ENCODE measurements around the gene TAS2R4.

DNA sequence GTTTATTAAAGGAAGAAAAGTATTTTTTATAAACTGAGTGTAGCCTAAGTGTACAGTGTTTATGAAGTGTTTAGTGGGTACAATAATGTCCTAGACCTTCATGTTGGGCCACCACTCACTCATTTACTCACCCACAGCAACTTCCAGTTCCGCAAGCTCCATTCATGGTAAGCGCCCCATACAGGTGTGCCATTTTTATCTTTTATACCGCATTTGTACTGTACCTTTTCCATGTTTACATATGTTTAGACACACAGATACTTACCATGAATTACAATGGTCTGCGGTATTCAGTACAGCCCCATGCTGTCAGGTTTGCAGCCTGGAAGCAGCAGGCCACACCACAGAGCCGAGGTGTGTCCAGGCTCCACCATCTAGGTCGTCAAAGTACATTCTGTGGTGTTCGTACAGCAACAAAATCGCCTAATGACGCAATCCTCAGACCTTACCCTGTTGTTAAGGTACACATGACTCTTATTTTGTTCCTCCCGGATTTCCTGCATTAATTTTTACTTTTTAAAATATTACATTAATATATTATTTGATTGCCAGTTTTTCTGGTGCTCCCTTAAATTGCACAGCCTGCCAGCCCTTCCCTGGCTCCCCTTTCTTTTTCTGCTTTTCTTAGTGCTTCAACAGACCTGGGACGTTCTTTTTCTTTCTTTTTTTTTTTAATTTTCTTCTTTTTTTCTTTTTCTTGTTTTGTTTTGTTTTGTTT is 39.2 kb upstream of the TAS2R4 start:
- TF ChIP-seq, protein P1, sequence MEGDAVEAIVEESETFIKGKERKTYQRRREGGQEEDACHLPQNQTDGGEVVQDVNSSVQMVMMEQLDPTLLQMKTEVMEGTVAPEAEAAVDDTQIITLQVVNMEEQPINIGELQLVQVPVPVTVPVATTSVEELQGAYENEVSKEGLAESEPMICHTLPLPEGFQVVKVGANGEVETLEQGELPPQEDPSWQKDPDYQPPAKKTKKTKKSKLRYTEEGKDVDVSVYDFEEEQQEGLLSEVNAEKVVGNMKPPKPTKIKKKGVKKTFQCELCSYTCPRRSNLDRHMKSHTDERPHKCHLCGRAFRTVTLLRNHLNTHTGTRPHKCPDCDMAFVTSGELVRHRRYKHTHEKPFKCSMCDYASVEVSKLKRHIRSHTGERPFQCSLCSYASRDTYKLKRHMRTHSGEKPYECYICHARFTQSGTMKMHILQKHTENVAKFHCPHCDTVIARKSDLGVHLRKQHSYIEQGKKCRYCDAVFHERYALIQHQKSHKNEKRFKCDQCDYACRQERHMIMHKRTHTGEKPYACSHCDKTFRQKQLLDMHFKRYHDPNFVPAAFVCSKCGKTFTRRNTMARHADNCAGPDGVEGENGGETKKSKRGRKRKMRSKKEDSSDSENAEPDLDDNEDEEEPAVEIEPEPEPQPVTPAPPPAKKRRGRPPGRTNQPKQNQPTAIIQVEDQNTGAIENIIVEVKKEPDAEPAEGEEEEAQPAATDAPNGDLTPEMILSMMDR (IDR thresholded peaks at IDR 0.05): no peak
- TF ChIP-seq NFIC (IDR thresholded peaks at IDR 0.05; ENCODE audit: borderline replicate concordance) (no peak), EZH2phosphoT487 (IDR thresholded peaks at IDR 0.05; ENCODE audit: borderline replicate concordance, low read depth) (no peak), MXI1 (IDR thresholded peaks at IDR 0.05; ENCODE audit: low read depth, low read length) (no peak), YY1 (IDR thresholded peaks at IDR 0.05; ENCODE audit: low read depth) (no peak), RAD21 (IDR thresholded peaks at IDR 0.05; ENCODE audit: low read length) (no peak)
- TF ChIP-seq, protein P2, sequence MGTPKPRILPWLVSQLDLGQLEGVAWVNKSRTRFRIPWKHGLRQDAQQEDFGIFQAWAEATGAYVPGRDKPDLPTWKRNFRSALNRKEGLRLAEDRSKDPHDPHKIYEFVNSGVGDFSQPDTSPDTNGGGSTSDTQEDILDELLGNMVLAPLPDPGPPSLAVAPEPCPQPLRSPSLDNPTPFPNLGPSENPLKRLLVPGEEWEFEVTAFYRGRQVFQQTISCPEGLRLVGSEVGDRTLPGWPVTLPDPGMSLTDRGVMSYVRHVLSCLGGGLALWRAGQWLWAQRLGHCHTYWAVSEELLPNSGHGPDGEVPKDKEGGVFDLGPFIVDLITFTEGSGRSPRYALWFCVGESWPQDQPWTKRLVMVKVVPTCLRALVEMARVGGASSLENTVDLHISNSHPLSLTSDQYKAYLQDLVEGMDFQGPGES (IDR thresholded peaks at IDR 0.05; ENCODE audit: low read depth, low read length): no peak
- TF ChIP-seq, protein P3, sequence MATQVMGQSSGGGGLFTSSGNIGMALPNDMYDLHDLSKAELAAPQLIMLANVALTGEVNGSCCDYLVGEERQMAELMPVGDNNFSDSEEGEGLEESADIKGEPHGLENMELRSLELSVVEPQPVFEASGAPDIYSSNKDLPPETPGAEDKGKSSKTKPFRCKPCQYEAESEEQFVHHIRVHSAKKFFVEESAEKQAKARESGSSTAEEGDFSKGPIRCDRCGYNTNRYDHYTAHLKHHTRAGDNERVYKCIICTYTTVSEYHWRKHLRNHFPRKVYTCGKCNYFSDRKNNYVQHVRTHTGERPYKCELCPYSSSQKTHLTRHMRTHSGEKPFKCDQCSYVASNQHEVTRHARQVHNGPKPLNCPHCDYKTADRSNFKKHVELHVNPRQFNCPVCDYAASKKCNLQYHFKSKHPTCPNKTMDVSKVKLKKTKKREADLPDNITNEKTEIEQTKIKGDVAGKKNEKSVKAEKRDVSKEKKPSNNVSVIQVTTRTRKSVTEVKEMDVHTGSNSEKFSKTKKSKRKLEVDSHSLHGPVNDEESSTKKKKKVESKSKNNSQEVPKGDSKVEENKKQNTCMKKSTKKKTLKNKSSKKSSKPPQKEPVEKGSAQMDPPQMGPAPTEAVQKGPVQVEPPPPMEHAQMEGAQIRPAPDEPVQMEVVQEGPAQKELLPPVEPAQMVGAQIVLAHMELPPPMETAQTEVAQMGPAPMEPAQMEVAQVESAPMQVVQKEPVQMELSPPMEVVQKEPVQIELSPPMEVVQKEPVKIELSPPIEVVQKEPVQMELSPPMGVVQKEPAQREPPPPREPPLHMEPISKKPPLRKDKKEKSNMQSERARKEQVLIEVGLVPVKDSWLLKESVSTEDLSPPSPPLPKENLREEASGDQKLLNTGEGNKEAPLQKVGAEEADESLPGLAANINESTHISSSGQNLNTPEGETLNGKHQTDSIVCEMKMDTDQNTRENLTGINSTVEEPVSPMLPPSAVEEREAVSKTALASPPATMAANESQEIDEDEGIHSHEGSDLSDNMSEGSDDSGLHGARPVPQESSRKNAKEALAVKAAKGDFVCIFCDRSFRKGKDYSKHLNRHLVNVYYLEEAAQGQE (IDR thresholded peaks at IDR 0.05; ENCODE audit: low read depth, low read length): no peak
